Suprapubic skin (tissue), 4 donors: ENCODE results near the gene BBS2. TPM values are rescaled to one million over a fixed set of nuclear protein-coding genes. Genes with fewer than 3 reads are reported as not detected.

Source experiments
- DNase-seq, 2 donors: peaks; one replicate each; pipeline ENCODE4 v3.0.0-alpha.2; 2019; ENCODE audit warnings: low spot score in 2 of 2
- H3K27ac ChIP-seq: fragments of 200-600 bp; sonication (generic); one replicate; pipeline ENCODE4 v1.5.1; 2019
- H3K27me3 ChIP-seq: fragments of 200-600 bp; sonication (generic); one replicate; pipeline ENCODE4 v1.5.1; 2019
- H3K36me3 ChIP-seq: fragments of 200-600 bp; sonication (generic); one replicate; pipeline ENCODE4 v1.5.1; 2019
- H3K4me1 ChIP-seq: fragments of 200-600 bp; sonication (generic); one replicate; pipeline ENCODE4 v1.5.1; 2019
- H3K4me3 ChIP-seq: fragments of 200-600 bp; sonication (generic); one replicate; pipeline ENCODE4 v1.5.1; 2019; ENCODE audit warnings: mild to moderate bottlenecking
- H3K9me3 ChIP-seq: fragments of 200-600 bp; sonication (generic); one replicate; pipeline ENCODE4 v1.5.1; 2019
- EP300 ChIP-seq: sonication (generic); formaldehyde crosslinking; IDR thresholded peaks from one replicate; pipeline ENCODE4 v1.6.1; 2017; ENCODE audit warnings: antibody characterized with exemption
- POLR2A ChIP-seq, 2 donors: fragments of 450-650 bp; IDR thresholded peaks; one replicate each; pipeline ENCODE4 v1.6.1; 2017; ENCODE audit warnings: antibody characterized with exemption in 2 of 2, mild to moderate bottlenecking in 2 of 2, moderate library complexity in 2 of 2
- POLR2AphosphoS5 ChIP-seq, 3 donors: sonication (generic); formaldehyde crosslinking; IDR thresholded peaks; one replicate each; pipeline ENCODE4 v1.6.1; 2017; ENCODE audit warnings: antibody characterized with exemption in 3 of 3
- whole genome bisulfite sequencing: methylation state at CpG from one replicate; pipeline ENCODE4 v1.1.5; 2018; 5-methylcytosine and 5-hydroxymethylcytosine counted together
- total RNA-seq, 4 donors: library from RNA; depleted of rRNA; stranded (reverse); fragments of >200 nt; gene quantifications; one replicate each; pipeline ENCODE4 v1.1.0, GENCODE V29; 2016
- TF ChIP-seq, protein P1 (sequence below), 2 donors: fragments of 200-600 bp in 1 of 2; fragments of 450-650 bp in 1 of 2; sonication (generic) in 1 of 2; IDR thresholded peaks; one replicate each; pipeline ENCODE4 v1.5.1; 2016 to 2019; ENCODE audit warnings: antibody characterized with exemption in 2 of 2, mild to moderate bottlenecking in 1 of 2, moderate library complexity in 1 of 2

Gene BBS2
- total RNA-seq, 4 donors from 2014 or later, result 79.2 to 237 (median 99.2) TPM

DNA sequence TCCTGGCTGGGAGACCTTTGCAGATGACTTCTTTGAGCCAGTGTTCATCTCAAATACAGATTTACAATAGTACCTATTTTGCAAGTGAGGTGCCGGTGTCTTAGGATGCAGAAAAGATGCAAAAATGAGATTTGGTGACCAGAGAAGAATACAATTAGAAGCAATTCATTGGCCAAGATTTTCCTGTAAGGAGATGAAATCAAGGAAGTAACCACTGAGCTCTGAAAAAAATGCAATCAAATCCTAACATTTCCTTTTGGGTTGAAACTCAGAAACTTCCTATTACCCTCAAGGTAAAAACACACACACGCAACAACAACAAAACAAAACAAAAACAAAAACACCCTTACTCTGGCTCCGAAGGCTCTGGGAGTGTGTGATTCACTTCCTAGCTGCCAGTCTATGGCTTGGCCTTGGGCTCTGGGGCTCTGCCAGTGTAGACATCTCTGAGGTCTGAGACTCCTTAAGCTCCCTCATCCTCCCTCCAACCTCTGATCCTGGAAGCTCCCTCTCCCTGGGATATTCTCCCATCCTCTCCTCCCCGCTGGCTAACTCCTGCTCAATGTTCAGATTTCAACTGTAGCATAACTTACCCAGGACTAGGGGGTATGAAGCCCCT, 28.2 kb upstream of the BBS2 start:
- Histone ChIP-seq H3K27me3 (no peaks in the 10 kb centered on the region), H3K9me3 (no peaks in the 10 kb centered on the region), H3K36me3 (no peaks in the 10 kb centered on the region), H3K4me1 (peaks cover 38% of the 10 kb centered on the region), H3K27ac (peak overlapping the region; percentile 83), H3K4me3 (no peak overlapping the region)
- DNase-seq, result no peak
- no peak for TF ChIP-seq EP300
- TF ChIP-seq, protein P1, sequence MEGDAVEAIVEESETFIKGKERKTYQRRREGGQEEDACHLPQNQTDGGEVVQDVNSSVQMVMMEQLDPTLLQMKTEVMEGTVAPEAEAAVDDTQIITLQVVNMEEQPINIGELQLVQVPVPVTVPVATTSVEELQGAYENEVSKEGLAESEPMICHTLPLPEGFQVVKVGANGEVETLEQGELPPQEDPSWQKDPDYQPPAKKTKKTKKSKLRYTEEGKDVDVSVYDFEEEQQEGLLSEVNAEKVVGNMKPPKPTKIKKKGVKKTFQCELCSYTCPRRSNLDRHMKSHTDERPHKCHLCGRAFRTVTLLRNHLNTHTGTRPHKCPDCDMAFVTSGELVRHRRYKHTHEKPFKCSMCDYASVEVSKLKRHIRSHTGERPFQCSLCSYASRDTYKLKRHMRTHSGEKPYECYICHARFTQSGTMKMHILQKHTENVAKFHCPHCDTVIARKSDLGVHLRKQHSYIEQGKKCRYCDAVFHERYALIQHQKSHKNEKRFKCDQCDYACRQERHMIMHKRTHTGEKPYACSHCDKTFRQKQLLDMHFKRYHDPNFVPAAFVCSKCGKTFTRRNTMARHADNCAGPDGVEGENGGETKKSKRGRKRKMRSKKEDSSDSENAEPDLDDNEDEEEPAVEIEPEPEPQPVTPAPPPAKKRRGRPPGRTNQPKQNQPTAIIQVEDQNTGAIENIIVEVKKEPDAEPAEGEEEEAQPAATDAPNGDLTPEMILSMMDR (IDR thresholded peaks at IDR 0.05), result no peak
- TF ChIP-seq POLR2AphosphoS5 (IDR thresholded peaks at IDR 0.05), result no peak
- WGBS, result 56% methylated on average over 4 of the region's 4 CpGs

DNA sequence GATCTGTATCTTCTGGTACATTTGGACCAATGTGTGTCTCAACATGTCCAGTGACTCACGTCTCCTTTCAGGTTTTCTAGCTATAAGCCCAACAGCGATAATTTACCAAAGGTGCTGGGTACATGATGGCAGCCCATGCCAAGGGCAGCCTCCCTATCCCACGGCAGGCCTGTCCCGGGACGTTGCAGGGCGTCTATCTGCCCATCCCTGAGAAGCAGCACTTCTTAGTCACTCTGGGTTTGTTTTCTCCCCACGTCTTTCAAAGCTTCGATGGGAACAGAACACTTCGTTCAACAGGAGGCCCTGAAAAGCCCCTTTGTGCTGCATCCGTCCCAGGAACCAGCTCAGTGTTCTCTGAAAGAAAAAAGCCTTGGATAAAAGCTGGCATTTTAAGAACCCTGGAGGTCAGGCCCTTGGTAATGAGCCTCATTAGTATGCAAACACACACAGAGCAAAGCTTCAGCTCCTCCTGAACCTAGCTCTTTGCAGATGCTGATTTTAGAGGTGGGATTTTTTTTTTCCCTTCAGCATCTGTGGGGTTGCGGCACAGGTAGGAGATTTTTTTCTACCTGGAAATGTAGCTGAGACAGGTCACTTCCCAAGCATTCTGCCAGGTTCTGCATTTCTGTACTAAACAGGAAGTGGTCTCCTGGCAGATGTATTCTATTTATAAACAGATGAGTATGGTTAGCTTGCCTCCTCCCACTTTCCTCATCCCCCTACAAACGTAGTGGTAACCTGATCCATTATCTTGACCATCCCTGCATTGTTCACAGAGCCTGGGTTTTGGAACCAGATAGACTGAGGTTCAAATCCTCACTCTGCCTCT, 27.5 kb upstream of the BBS2 start:
- Histone ChIP-seq H3K4me3 (no peak overlapping the region), H3K27me3 (no peaks in the 10 kb centered on the region), H3K4me1 (peaks cover 37% of the 10 kb centered on the region), H3K9me3 (no peaks in the 10 kb centered on the region), H3K36me3 (no peaks in the 10 kb centered on the region), H3K27ac (peak overlapping the region; percentile 83)
- WGBS, result 32% methylated on average over 12 of the region's 12 CpGs
- TF ChIP-seq POLR2A (IDR thresholded peaks at IDR 0.05), result no peak
- TF ChIP-seq POLR2AphosphoS5 (IDR thresholded peaks at IDR 0.05), result peak in 2 of 3 donors; percentile 6 to 32
- TF ChIP-seq EP300, result no peak
- no peak for DNase-seq

DNA sequence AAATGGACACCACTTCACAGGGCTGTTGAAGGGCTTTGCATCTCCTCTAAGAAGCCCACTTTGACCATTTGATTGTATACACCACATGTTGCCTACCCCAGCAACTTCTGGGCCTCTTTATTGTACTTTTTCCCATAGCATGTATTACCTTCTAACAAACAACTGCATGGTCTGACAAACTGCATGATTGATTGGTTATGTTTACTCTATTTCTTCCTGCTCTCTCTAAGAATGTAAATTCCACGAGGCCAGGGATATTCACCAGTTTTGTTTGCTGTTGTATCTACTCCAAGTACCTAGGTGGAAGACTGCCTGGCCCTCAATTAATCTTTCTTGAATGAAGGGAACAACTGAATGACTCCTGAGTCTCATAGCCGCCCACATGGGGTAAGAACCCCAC, 22.2 kb upstream of the BBS2 start:
- H3K36me3 ChIP-seq, result no peaks in the 10 kb centered on the region
- H3K27ac ChIP-seq, result no peak overlapping the region
- H3K9me3 ChIP-seq, result no peaks in the 10 kb centered on the region
- TF ChIP-seq POLR2AphosphoS5 (IDR thresholded peaks at IDR 0.05) (no peak), EP300 (no peak), POLR2A (IDR thresholded peaks at IDR 0.05) (no peak)
- TF ChIP-seq, protein P1 (IDR thresholded peaks at IDR 0.05), result no peak
- no peak for DNase-seq
- H3K4me3 ChIP-seq, result no peak overlapping the region
- H3K27me3 ChIP-seq, result no peaks in the 10 kb centered on the region
- H3K4me1 ChIP-seq, result peaks cover 8% of the 10 kb centered on the region
- WGBS, result 56% methylated on average over 2 of the region's 2 CpGs

DNA sequence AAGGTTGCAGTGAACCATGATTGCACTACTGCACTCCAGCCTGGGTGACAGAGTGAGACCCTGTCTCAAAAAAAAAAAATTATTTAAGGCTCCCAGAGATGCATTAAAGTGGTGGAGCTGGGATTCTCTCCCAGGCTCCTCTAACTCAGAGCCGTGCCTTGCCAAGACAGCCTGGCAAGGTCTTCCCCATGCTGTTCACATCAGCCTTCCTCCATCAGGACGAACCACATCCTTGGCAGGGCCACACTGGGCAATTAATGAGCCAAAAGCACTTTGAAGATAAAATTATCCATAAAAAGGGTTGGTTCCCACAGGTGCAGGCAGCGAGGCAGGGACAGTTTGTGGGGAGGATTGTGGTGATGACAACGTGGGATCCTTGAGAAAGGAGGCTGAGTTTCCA, 19.8 kb upstream of the BBS2 start:
- TF ChIP-seq POLR2AphosphoS5 (IDR thresholded peaks at IDR 0.05) (no peak), POLR2A (IDR thresholded peaks at IDR 0.05) (no peak), EP300 (no peak)
- TF ChIP-seq, protein P1 (IDR thresholded peaks at IDR 0.05), result no peak
- WGBS, result 26% methylated on average over 4 of the region's 4 CpGs
- Histone ChIP-seq H3K27me3 (no peaks in the 10 kb centered on the region), H3K36me3 (no peaks in the 10 kb centered on the region), H3K9me3 (no peaks in the 10 kb centered on the region), H3K27ac (no peak overlapping the region), H3K4me1 (peaks cover 8% of the 10 kb centered on the region), H3K4me3 (no peak overlapping the region)
- DNase-seq, result no peak

DNA sequence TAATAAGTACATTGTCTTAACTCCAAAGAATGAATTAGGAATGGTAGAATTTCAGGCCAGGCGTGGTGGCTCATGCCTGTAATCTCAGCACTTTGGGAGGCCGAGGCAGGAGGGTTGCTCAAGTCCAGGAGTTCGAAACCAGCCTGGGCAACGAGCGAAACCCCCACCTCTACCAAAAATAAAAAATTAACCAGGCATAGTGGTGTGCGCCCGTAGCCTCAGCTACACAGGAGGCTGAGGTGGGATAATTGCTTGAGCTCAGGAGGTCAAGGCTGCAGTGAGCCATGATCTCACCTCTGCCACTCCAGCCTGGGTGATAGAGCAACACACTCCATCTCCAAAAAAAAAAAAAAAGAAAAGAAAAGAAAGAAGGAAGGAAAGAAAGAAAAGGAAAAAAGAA, 18.5 kb upstream of the BBS2 start:
- Histone ChIP-seq H3K4me1 (peaks cover 8% of the 10 kb centered on the region), H3K36me3 (no peaks in the 10 kb centered on the region), H3K27me3 (no peaks in the 10 kb centered on the region), H3K27ac (no peak overlapping the region), H3K4me3 (no peak overlapping the region), H3K9me3 (no peaks in the 10 kb centered on the region)
- 99% methylated on average over 7 of the region's 7 CpGs for WGBS
- TF ChIP-seq POLR2AphosphoS5 (IDR thresholded peaks at IDR 0.05), result no peak
- TF ChIP-seq EP300, result no peak
- TF ChIP-seq, protein P1 (IDR thresholded peaks at IDR 0.05), result no peak
- TF ChIP-seq POLR2A (IDR thresholded peaks at IDR 0.05), result no peak
- DNase-seq, result no peak
